HG03439 (cell line): ENCODE results near the gene AQP9.
"Not testable (repeated sequence)": the region's sequence is repeated elsewhere in the genome, so short reads cannot be mapped to it uniquely, and the experiment has no call there.

ENCODE experiments used
- ATAC-seq: cut with Tn5 transposase; IDR thresholded peaks from one replicate; pipeline ENCODE4 v1.9.1; 2021; ENCODE audit warnings: mild to moderate bottlenecking, moderate library complexity; ENCODE audit not compliant: unreplicated experiment

The AQP9 gene, protein sequence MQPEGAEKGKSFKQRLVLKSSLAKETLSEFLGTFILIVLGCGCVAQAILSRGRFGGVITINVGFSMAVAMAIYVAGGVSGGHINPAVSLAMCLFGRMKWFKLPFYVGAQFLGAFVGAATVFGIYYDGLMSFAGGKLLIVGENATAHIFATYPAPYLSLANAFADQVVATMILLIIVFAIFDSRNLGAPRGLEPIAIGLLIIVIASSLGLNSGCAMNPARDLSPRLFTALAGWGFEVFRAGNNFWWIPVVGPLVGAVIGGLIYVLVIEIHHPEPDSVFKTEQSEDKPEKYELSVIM

GRCh38 chr15:58138106-58138505 is at the start of gene AQP9:
Gene AQP9 (plus strand): TSS chr15:58138381. CDS start chr15:58138566, 185 bp downstream.
- no peak for ATAC-seq

- ATAC-seq, result no peak
Measured at GRCh38 chr15:58095415-58095814, 42.8 kb upstream of the AQP9 start.

GRCh38 chr15:58096529-58097084 is 41.6 kb upstream of the AQP9 start:
- ATAC-seq, result no peak

GRCh38 chr15:58103482-58103881 is 34.7 kb upstream of the AQP9 start:
- no peak for ATAC-seq

- ATAC-seq, result no peak
Measured at GRCh38 chr15:58108117-58108516, 30.1 kb upstream of the AQP9 start.

GRCh38 chr15:58109419-58109818 is 28.8 kb upstream of the AQP9 start:
- no peak for ATAC-seq

GRCh38 chr15:58110999-58111717 is 27.0 kb upstream of the AQP9 start:
- ATAC-seq, result no peak

GRCh38 chr15:58111718-58112104 is 26.5 kb upstream of the AQP9 start:
- ATAC-seq, result no peak

- not testable (repeated sequence) for ATAC-seq
Measured at GRCh38 chr15:58113358-58113757, 24.8 kb upstream of the AQP9 start.

DNA sequence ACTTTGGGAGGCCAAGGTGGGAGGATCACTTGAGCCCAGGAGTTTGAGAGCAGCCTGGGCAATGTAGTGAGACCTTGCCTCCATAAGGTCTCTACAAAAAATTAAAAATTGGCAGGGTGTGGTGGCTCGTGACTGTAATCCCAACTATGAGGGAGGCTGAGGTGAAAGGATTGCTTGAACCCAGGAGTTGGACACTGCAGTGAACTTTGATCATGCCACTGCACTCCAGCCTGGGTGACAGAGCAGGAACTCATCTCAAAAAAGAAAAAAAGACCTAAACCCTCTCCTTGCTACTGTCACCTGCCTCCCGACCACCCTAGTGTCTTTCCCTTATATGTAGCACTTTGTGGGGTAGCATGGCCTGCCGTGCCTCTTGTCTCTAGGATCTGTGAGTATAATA is 23.8 kb upstream of the AQP9 start:
- ATAC-seq, result no peak

- ATAC-seq, result no peak
Measured at GRCh38 chr15:58114812-58115211, 23.4 kb upstream of the AQP9 start.

DNA sequence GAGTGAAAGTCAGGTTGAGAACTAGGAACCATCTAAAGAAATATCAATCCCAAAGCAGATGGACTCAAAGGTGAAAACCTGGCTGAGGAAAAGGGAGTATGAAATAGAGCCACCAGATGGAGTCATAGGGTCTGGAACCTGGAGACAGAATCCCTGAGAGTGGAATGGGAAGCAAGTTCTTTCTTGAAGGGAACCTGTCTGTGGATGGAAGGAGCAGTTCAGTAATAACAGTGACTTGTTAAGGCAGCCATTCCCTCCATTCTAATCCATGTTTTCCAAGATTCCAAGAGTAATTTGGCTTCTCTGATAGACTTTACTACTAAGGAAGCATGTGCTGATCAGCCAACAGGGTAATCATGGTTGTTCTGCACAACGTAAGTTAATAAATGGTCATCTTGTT is 22.5 kb upstream of the AQP9 start:
- no peak for ATAC-seq

DNA sequence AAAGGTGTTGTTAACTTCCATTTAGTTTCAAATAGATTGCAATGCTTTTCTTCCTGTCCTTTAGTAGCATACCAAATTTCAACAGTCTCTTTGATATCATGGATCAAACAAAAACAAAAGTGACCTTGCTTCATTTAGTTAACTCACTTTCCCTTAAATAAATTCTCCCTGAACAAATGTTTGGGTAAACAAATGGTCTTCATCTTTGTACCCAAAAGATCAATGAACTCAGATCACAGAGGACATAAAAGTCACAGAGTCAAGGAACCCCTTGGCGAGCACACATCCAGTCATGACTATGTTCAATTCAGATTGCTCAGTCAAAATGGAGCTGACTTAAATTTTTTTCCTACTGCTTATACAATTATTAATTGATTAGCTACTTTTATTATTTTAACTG is 20.6 kb upstream of the AQP9 start:
- no peak for ATAC-seq

GRCh38 chr15:58118272-58118671 is 19.9 kb upstream of the AQP9 start:
- ATAC-seq, result no peak

DNA sequence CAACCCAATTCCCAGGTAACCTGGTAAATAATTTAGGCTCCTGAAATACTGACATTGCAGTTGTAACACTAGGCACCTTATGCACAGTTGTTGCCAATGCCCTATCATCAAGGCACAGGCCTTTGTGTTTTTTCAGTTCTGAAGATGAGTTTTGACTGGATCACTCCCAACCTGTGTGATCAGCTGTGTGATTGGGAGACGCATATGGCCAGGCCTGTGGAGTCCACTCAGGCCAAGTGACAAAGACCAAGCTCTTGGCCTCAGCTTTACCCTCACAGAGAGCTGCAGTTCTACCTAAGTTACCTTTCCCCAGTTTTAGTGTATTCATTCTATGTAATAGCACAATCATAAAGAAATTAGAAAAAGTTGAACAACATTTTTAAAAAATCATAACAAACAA is 19.2 kb upstream of the AQP9 start:
- no peak for ATAC-seq

- no peak for ATAC-seq
Measured at GRCh38 chr15:58124585-58124984, 13.6 kb upstream of the AQP9 start.

- no peak for ATAC-seq
Measured at GRCh38 chr15:58125333-58125732, 12.8 kb upstream of the AQP9 start.

DNA sequence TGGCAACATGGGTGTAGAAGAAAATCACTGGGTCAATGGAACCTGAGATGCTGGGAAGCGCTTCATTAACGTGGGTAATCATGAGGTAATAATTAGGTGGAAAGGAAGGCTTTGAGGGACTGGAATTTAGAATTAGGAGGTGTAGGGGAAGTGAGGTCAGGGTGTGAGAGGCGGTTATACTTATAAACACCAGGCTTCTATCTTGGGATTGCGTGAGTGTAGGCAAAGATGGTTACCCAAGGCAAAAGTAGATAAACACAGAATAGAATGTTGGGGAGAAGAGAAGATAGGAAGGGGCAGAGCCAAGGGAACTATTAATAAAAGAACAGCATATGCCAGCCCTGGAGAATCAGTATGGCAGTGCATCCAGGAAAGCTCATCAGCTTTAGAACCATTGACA is 3.3 kb upstream of the AQP9 start:
- ATAC-seq, result no peak

DNA sequence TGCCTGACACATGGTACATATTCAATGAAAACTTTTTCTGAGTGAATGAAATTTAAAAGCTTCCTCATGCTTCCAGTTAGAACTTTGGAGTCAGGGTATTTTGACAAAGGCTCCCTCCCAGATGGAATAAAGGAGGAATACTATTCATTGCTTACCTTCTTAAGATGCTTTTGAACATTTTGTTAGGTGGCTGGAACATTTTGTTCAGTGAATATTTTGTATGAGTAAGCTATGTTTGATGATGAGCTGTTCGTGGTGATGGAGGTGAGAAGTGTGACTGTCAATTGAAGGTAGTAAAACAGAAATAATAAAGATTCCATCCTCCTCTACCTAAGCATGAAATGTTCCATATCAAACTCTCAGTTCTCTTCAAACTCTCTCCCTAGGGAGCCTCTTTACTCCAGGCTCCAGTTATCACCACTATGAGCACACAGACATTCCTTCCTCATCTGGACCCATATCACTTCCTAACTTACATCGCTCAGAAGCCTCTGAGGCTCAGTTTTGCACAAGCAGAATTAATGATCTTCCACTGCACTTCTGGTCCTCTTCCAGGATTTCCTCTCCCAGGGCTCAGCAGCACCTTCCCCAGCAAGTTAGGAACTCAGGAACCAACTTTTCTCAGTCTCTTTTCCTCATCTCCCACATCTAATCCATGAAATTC is 2.5 kb upstream of the AQP9 start:
- ATAC-seq, result no peak

DNA sequence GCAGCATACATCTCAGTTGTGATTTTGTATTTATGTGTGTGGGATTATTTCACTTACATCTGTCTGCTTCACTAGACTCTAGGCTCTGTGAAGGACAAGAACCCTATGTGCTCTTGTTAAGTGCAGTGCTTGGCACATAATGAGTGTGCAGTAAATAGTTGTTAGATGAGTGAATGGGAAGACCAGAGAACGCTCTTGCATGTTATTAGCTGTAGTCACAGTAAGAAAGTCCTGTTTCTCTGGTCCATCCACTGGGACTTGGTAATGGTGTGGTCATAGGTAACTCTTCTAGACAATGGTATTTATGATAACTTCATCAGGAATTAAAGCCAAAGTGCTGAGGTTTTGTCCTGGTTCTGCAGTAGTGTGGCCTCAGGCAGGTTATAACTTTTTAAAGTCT is 1.4 kb upstream of the AQP9 start:
- no peak for ATAC-seq

- ATAC-seq, result no peak
Measured at GRCh38 chr15:58137686-58138085, 495 bp upstream of the AQP9 start.
